ENCODE measurements around the gene USH1C. TPM values are rescaled to one million over a fixed set of nuclear protein-coding genes. Genes with fewer than 3 reads are reported as not detected.

Gene USH1C
- total RNA-seq, 2 experiments from 2014 or later = not detected

DNA sequence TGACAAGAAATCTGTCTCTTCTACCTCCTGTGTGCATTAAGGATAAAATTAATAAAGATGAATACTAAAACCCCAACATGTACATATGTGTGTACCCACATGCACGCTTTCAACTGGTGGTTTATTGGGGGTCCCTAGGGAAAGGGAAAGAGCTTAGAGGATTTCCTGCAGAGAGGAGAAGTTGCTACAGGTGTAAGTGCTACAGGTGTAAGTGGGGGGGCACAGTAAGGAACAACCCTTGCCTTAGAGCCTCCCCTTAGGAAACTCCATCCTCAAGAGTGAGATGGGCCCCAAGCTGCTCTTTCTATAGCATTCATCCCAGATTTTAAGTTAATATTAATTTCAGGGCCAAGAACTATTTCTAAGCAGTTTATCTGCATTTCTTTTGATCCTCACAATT, 55.7 kb downstream of the USH1C start:
- POLR2A ChIA-PET = no interaction called here
- H3K4me1 Mint-ChIP-seq = no peaks in the 10 kb centered on the region
- H3K27me3 Mint-ChIP-seq = peaks cover 23% of the 10 kb centered on the region
- ATAC-seq (ENCODE audit: low read depth) (no peak), DNase-seq (no peak)
- H3K36me3 Mint-ChIP-seq = no peaks in the 10 kb centered on the region
- peaks cover 1% of the 10 kb centered on the region for H3K9me3 Mint-ChIP-seq
- H3K27ac Mint-ChIP-seq = no peak overlapping the region
- H3K4me3 Mint-ChIP-seq = no peak overlapping the region

DNA sequence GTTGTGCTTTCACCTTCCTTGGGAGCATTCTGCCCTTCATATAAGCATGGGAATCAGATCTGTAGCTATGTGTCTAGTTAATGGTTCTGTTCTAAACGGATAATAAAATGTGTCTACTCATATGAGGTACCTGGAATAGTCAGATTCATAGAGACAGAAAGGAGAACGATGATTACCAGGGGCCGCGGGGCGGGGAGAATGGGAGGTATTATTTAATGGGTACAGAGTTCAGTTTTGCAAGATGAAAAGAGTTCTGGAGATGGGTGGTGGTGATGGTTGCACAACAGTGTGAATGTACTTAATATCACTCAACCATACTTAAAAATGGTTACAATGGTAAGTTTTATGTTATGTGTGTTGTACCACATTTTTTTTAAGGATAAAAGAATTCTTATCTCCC, 57.6 kb downstream of the USH1C start:
- DNase-seq = no peak
- Mint-ChIP-seq H3K4me1 (no peaks in the 10 kb centered on the region), H3K27ac (no peak overlapping the region), H3K27me3 (peaks cover 23% of the 10 kb centered on the region), H3K9me3 (peaks cover 4% of the 10 kb centered on the region), H3K36me3 (no peaks in the 10 kb centered on the region), H3K4me3 (no peak overlapping the region)
- POLR2A ChIA-PET = no interaction called here
- ATAC-seq (ENCODE audit: low read depth) = no peak

DNA sequence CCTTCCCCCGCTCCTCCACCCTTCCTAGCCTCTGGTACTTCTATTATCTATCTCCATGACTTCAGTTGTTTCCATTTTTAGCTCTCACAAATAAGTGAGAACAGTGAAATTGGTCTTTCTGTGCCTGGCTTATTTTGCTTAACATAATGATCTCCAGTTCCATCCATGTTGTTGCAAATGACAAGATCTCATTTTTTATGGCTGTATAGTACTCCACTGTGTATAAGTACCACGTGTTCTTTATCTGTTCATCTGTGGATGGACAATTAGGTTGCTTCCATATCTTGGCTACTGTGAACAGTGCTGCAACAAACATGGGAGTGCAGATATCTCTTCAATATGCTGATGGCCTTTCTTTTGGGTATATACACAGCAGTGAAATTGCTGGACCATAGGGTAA, 60.7 kb downstream of the USH1C start:
- no peak overlapping the region for H3K4me3 Mint-ChIP-seq
- no peak for DNase-seq

DNA sequence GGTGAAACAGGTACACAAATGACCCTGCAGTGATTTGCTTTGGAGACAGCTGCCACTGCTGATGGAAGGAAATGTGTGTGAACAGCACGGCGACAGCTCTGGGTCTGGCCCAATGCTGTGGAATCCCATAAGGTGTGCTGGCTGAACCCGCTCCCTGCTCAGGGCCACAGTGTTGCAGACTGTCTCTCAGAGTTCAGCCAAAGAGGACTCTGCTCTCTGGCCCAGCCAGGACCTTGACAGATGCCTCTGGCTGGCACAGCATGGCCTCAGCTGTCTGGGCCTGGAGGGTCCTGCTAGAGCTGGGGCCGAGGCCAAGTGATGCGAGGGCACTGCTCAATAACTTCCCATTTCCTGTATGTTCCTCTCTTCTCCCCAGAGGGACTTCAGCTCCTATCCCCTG, 62.3 kb downstream of the USH1C start:
- H3K27ac Mint-ChIP-seq = no peak overlapping the region
- POLR2A ChIA-PET = no interaction called here
- no peak for DNase-seq
- no peak overlapping the region for H3K4me3 Mint-ChIP-seq
- peaks cover 4% of the 10 kb centered on the region for H3K9me3 Mint-ChIP-seq
- H3K36me3 Mint-ChIP-seq = no peaks in the 10 kb centered on the region
- peaks cover 42% of the 10 kb centered on the region for H3K27me3 Mint-ChIP-seq
- no peak for ATAC-seq (ENCODE audit: low read depth)
- peaks cover 3% of the 10 kb centered on the region for H3K4me1 Mint-ChIP-seq

More for the DNA sequence above, 60.7 kb downstream of the USH1C start:
- H3K36me3 Mint-ChIP-seq = no peaks in the 10 kb centered on the region
- peaks cover 3% of the 10 kb centered on the region for H3K4me1 Mint-ChIP-seq
- H3K27ac Mint-ChIP-seq = no peak overlapping the region
- POLR2A ChIA-PET = no interaction called here
- H3K27me3 Mint-ChIP-seq = peaks cover 30% of the 10 kb centered on the region
- peaks cover 4% of the 10 kb centered on the region for H3K9me3 Mint-ChIP-seq
- no peak for ATAC-seq (ENCODE audit: low read depth)

DNA sequence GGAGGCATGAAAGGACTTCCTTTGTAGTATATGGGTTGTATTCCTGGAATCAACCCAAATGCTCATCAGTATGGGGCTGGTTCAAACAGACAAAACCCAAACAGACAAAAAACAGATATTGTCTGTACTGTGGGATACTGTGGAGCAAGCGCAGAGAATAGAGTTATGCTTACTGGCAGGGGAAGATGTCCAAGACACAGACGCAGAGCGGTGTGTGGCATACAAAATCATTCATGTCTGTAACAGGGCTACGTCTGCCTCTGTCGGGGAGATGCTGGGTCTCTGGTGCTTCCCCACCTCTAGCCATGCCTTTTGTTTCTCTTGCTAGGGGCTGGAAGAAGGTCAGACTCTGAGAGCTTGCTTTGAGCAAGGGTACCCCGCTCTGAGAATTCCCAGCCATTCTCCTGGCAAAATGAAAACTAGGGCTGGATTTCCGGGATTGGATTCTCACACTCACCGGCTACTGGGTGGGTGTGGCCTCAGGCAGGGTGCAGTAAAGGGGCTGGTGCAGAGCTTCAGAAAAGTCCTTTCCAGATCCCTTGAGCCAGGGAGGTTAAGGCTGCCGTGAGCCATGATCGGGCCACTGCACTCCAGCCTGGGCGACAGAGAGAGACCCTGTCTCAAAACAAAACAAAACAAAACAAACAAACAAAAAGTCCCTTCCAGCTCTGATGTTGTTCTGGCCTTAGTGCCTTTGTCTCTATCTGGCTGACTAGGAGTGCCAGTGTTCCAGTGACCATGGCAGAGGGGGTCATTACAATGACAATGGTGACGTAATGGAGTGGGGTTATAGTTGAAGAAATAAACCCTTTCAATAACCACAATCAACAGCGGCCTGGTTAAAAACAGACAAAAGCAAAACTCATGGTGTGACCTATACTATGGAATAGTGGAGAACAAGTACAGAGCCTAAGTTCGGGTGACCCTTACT, 64.7 kb downstream of the USH1C start:
- no peak for ATAC-seq (ENCODE audit: low read depth)
- H3K36me3 Mint-ChIP-seq = no peaks in the 10 kb centered on the region
- no peak overlapping the region for H3K4me3 Mint-ChIP-seq
- peaks cover 4% of the 10 kb centered on the region for H3K9me3 Mint-ChIP-seq
- DNase-seq = no peak
- POLR2A ChIA-PET = no interaction called here
- H3K27me3 Mint-ChIP-seq = peaks cover 60% of the 10 kb centered on the region
- H3K4me1 Mint-ChIP-seq = peaks cover 7% of the 10 kb centered on the region
- H3K27ac Mint-ChIP-seq = no peak overlapping the region

DNA sequence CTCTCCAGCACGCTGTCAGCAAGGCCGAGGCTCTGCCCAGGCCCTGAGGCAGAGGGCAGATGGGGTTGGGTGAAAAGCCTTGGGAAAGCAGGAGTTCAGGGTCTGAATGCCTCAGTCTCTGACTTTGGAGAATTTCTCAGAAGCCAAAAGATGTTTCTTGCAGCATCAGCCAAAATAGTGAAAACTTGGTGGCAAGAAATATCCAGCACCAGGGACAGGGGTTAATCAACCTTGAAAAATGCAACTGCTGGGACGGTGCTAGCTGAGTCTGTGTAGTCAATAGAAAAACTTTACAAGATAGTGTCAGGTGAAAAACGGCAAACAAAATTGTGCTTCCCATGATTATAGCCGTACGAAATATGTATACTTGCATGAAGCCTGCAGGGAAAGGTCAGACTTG, 66.1 kb downstream of the USH1C start:
- Mint-ChIP-seq H3K27ac (no peak overlapping the region), H3K36me3 (no peaks in the 10 kb centered on the region), H3K27me3 (peaks cover 69% of the 10 kb centered on the region), H3K4me1 (peaks cover 7% of the 10 kb centered on the region), H3K9me3 (no peaks in the 10 kb centered on the region), H3K4me3 (no peak overlapping the region)
- DNase-seq (no peak), ATAC-seq (ENCODE audit: low read depth) (no peak)
- POLR2A ChIA-PET = no interaction called here

DNA sequence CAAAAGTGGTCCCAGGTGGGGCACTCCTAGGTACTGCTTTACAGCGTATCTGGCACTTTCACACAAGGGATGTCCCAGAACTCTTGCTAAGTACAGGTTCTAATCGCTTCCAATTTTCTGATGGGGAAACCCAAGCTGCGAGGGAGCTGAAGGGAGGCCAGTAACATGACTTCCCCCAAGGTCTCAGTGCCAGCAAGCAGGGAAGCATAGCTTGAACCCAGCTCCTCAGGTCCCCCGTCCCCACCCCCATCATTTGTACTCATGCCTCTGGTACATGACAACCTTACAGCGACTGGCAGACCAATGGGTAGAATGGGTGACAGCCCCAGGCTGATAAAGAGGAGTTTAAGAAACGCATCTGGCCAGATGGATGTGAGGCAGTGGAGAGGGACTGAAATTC, 66.9 kb downstream of the USH1C start:
- Mint-ChIP-seq H3K36me3 (no peaks in the 10 kb centered on the region), H3K27me3 (peaks cover 76% of the 10 kb centered on the region), H3K4me1 (peaks cover 7% of the 10 kb centered on the region), H3K9me3 (no peaks in the 10 kb centered on the region), H3K27ac (no peak overlapping the region), H3K4me3 (peak overlapping the region; percentile 47)
- DNase-seq (no peak), ATAC-seq (ENCODE audit: low read depth) (no peak)
- POLR2A ChIA-PET = no interaction called here

DNA sequence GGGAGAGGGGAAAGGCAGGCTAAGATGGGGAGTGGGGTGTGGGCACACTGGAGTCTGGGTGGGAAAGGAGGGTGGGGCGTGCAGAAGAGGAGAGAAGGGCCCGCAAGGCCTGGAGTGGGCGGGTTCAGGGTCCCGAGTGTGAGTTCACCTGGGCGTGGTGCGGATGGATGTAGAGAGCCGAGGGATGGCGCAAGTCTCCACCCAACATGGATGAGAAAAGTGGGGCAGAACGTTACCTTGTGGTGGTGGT, 67.2 kb downstream of the USH1C start:
- Mint-ChIP-seq H3K4me1 (peaks cover 7% of the 10 kb centered on the region), H3K36me3 (no peaks in the 10 kb centered on the region), H3K4me3 (peak overlapping the region; percentile 47), H3K9me3 (no peaks in the 10 kb centered on the region), H3K27ac (no peak overlapping the region), H3K27me3 (peaks cover 78% of the 10 kb centered on the region)
- POLR2A ChIA-PET = no interaction called here
- no peak for ATAC-seq (ENCODE audit: low read depth)
- DNase-seq = no peak

DNA sequence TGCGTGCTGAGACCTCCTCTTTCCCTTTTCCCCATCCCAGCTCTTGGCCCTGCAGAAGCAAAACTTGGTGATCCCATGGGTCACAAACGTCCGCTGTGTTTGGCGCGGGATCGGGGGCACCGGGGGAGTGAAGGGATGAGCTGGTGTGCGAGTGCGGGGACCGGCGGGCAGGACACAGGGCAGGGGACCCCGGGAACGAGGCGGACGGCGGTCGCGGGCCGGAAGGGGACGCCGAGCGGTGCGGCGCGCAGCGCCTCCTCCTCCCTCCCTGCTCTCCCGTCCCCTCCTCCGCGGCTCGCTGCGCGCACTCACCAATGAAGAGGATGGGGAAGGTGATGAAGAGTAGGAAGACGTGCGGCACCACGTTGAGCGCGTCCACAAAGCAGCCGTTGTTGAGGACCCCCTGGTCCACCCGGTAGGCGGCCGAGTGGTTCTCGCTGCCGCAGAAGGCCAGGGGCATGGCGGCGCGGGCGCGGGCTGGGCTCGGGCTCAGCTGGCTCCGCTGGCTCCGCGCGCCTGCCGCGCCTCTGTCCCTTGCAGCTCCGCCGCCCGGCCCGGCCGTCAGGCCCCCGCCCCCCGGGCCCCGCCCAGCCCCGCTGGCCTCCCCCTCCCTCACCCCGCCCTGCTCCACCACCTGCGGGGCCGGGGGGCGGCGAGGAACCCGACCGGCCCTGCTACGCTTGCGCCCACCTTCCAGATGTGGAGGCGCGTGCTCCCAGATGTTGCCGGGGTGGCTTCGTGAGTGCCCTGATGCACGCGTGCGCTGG, 67.7 kb downstream of the USH1C start, which contains the start of gene ABCC8:
Gene ABCC8, minus strand, starts transcription at position 529 of the 767 bp plus-strand sequence. Its CDS starts 69 bp downstream, at position 460.
- ATAC-seq (ENCODE audit: low read depth) (peak; percentile 42), DNase-seq (no peak)
- POLR2A ChIA-PET = no interaction called here
- Mint-ChIP-seq H3K9me3 (no peaks in the 10 kb centered on the region), H3K4me3 (peak within 1 kb of the TSS; percentile 65), H3K36me3 (no peaks in the 10 kb centered on the region), H3K4me1 (peaks cover 7% of the 10 kb centered on the region), H3K27ac (no peak within 1 kb of the TSS), H3K27me3 (peaks cover 83% of the 10 kb centered on the region)

DNA sequence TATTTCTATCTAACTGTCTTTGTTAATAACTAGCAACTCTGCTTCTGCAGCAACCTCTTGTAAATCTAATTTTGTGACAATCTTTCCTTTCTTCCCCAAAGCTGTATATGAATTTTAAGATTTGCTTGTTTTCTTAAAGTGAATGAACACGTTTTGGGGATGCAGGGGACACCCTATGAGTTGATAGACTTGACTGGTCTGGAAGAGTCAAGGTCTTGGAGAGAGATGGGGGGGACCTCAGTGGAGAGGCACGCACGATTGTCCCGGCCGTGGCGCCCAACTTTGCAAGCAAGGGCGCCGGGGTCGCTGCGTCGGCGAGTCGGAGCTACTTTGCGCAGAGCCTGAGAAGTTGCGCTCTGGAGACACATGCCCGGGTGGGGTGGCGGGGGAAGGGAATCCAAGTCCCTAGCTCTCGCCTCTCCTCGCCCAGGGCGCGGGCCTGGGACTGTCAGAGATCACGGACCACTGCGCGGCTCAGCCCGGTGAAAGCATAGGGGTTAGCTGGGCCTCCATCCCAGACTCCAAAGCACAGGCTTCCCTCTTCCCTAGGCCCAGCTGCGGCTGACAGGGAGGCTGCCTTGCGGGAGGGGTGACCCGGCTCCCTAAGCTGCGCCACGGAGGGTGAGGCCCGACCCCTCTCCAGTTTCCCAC, 68.4 kb downstream of the USH1C start:
- DNase-seq (no peak), ATAC-seq (ENCODE audit: low read depth) (no peak)
- POLR2A ChIA-PET = no interaction called here
- H3K27me3 Mint-ChIP-seq = peaks cover 86% of the 10 kb centered on the region
- H3K9me3 Mint-ChIP-seq = no peaks in the 10 kb centered on the region
- peak overlapping the region; percentile 65 for H3K4me3 Mint-ChIP-seq
- H3K27ac Mint-ChIP-seq = no peak overlapping the region
- H3K36me3 Mint-ChIP-seq = no peaks in the 10 kb centered on the region
- peaks cover 7% of the 10 kb centered on the region for H3K4me1 Mint-ChIP-seq

DNA sequence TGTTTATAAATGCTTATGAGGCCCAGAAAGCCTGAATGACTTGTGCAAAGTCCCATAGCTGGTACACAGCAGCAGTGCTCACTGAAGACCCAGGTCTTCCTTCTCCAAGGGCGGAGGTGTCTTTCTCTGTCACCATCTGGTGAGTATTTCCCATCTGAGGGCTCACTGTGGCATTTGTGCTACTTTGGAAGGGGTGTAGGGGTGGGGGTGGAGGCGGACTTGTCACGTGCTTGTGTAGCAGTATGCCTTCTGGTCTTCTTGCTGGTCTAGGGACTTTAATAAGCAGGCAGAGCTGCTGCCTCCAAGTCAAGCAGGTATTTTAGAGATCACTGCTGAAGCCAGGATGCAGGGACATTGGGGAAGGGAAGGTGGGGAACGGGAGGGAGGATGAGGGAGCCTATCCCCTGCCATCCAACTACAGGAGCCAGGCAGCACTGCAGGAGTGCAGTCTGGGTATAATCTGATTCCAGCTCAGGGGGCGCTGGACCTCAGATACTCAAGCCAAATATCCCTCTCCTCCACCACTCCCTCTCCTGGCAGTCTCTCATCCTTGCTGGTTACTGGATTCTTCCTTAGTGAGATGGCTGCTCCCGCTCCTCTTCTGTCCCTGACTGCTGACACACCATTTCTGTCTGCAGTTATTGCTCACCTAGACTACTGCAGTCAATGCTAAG, 71.0 kb downstream of the USH1C start:
- Mint-ChIP-seq H3K9me3 (no peaks in the 10 kb centered on the region), H3K36me3 (no peaks in the 10 kb centered on the region), H3K4me1 (peaks cover 4% of the 10 kb centered on the region), H3K27me3 (peaks cover 69% of the 10 kb centered on the region), H3K27ac (no peak overlapping the region), H3K4me3 (no peak overlapping the region)
- no peak for DNase-seq
- no peak for ATAC-seq (ENCODE audit: low read depth)
- POLR2A ChIA-PET = no interaction called here

DNA sequence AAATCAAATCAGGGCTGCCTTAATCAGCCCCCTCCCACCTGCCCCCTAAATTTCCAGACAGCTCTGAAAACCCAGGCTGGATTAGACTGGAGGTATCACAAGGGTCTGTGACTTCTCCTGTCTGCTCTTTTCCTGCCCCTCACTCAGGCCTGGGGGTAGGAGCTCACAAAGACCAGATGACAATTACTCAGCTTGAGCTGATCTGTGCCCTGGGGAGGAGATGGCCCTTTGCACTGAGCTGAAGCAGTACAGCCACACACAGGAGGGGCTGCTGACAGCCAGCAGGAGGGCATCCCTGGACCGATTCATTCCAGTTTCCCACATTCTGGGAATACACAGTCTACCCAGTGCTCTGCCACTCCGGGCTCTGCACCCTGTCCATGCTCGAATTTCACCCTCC, 71.7 kb downstream of the USH1C start:
- Mint-ChIP-seq H3K36me3 (no peaks in the 10 kb centered on the region), H3K4me1 (peaks cover 4% of the 10 kb centered on the region), H3K9me3 (no peaks in the 10 kb centered on the region), H3K27me3 (peaks cover 65% of the 10 kb centered on the region), H3K27ac (no peak overlapping the region), H3K4me3 (no peak overlapping the region)
- ATAC-seq (ENCODE audit: low read depth) = no peak
- POLR2A ChIA-PET = no interaction called here
- DNase-seq = no peak

DNA sequence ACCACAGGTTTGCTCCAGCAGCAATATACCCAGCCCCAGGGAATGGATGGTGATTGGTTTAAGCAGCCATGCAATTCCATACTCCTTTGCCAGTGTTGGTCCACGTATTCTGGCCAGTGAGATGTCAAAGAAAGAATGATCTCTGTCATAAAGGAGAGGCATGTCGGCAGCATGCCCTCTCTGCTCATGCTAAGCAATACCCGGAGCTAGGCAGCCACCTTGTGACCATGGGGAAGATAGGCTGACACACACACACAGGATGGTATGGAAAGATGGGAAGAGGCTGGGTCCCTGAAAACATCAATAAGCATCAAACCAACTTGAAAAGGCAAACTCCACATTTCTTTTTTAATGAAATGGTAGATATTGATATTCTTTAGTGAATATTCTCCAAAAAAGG, 72.7 kb downstream of the USH1C start:
- Mint-ChIP-seq H3K9me3 (no peaks in the 10 kb centered on the region), H3K4me3 (no peak overlapping the region), H3K27me3 (peaks cover 62% of the 10 kb centered on the region), H3K27ac (no peak overlapping the region), H3K36me3 (no peaks in the 10 kb centered on the region), H3K4me1 (peaks cover 4% of the 10 kb centered on the region)
- POLR2A ChIA-PET = no interaction called here
- no peak for ATAC-seq (ENCODE audit: low read depth)
- no peak for DNase-seq

All from activated naive CD8-positive, alpha-beta T cell treated with anti-CD3 and anti-CD28 coated beads, Interleukin-2, amount 10 ng/mL, durations not matched to agents 7 days and 5 days (primary cell).